ENCODE results near the gene KRT6B. TPM values are rescaled to one million over a fixed set of nuclear protein-coding genes. Genes with fewer than 3 reads are reported as not detected.

Gene KRT6B
- total RNA-seq, 1 experiment from 2014 or later = not detected

- ChIA-PET POLR2A (ENCODE audit: low non-redundant PET) (no interaction called here), CTCF (no interaction called here)
- Histone ChIP-seq H3K9me3 (ENCODE audit: low read depth, low read length, poor library complexity, severe bottlenecking) (no peaks in the 10 kb centered on the region), H3K4me1 (ENCODE audit: insufficient read depth, low read length, poor library complexity, severe bottlenecking) (no peaks in the 10 kb centered on the region), H3K36me3 (ENCODE audit: insufficient read depth, low read length, poor library complexity, severe bottlenecking) (no peaks in the 10 kb centered on the region), H3K27me3 (replicated peaks; ENCODE audit: insufficient read depth, low read depth, low read length, poor library complexity) (peaks cover 26% of the 10 kb centered on the region), H3K27ac (ENCODE audit: low read depth, low read length, poor library complexity, severe bottlenecking) (no peak overlapping the region), H3K4me3 (ENCODE audit: low read depth, low read length, poor library complexity, severe bottlenecking) (no peak overlapping the region)
- no peak for TF ChIP-seq CTCF (conservative IDR thresholded peaks at IDR 0.05; ENCODE audit: low read depth, low read length)
- TF ChIP-seq EZH2 (IDR thresholded peaks at IDR 0.05; ENCODE audit: borderline replicate concordance, low read depth, low read length, poor library complexity, severe bottlenecking) = no peak
- intact Hi-C loops (cut with micrococcal nuclease; ENCODE audit: unreplicated experiment) = no loop called here
- DNase-seq (ENCODE audit: low spot score) = no peak
- BruUV-seq (replicated peaks) = no TSS peak
Observed at GRCh38 chr12:52425466-52425865, 26.5 kb downstream of the KRT6B start.

GRCh38 chr12:52423661-52424500, 28.1 kb downstream of the KRT6B start:
- POLR2A ChIA-PET (ENCODE audit: low non-redundant PET) = no interaction called here
- intact Hi-C loops (cut with micrococcal nuclease; ENCODE audit: unreplicated experiment) = no loop called here
- no peaks in the 10 kb centered on the region for H3K4me1 ChIP-seq (ENCODE audit: insufficient read depth, low read length, poor library complexity, severe bottlenecking)
- H3K27me3 ChIP-seq (replicated peaks; ENCODE audit: insufficient read depth, low read depth, low read length, poor library complexity) = peaks cover 11% of the 10 kb centered on the region
- CTCF ChIA-PET = no interaction called here
- TF ChIP-seq CTCF (conservative IDR thresholded peaks at IDR 0.05; ENCODE audit: low read depth, low read length) (no peak), EZH2 (IDR thresholded peaks at IDR 0.05; ENCODE audit: borderline replicate concordance, low read depth, low read length, poor library complexity, severe bottlenecking) (no peak)
- no peak overlapping the region for H3K4me3 ChIP-seq (ENCODE audit: low read depth, low read length, poor library complexity, severe bottlenecking)
- DNase-seq (ENCODE audit: low spot score) = no peak
- H3K9me3 ChIP-seq (ENCODE audit: low read depth, low read length, poor library complexity, severe bottlenecking) = no peaks in the 10 kb centered on the region
- no TSS peak for BruUV-seq (replicated peaks)
- no peaks in the 10 kb centered on the region for H3K36me3 ChIP-seq (ENCODE audit: insufficient read depth, low read length, poor library complexity, severe bottlenecking)
- no peak overlapping the region for H3K27ac ChIP-seq (ENCODE audit: low read depth, low read length, poor library complexity, severe bottlenecking)

- ChIA-PET CTCF (no interaction called here), POLR2A (ENCODE audit: low non-redundant PET) (no interaction called here)
- no peak for DNase-seq (ENCODE audit: low spot score)
- no TSS peak for BruUV-seq (replicated peaks)
- Histone ChIP-seq H3K27me3 (replicated peaks; ENCODE audit: insufficient read depth, low read depth, low read length, poor library complexity) (peaks cover 10% of the 10 kb centered on the region), H3K4me1 (ENCODE audit: insufficient read depth, low read length, poor library complexity, severe bottlenecking) (no peaks in the 10 kb centered on the region), H3K4me3 (ENCODE audit: low read depth, low read length, poor library complexity, severe bottlenecking) (no peak overlapping the region), H3K36me3 (ENCODE audit: insufficient read depth, low read length, poor library complexity, severe bottlenecking) (no peaks in the 10 kb centered on the region), H3K27ac (ENCODE audit: low read depth, low read length, poor library complexity, severe bottlenecking) (no peak overlapping the region), H3K9me3 (ENCODE audit: low read depth, low read length, poor library complexity, severe bottlenecking) (no peaks in the 10 kb centered on the region)
- intact Hi-C loops (cut with micrococcal nuclease; ENCODE audit: unreplicated experiment) = no loop called here
- no peak for TF ChIP-seq EZH2 (IDR thresholded peaks at IDR 0.05; ENCODE audit: borderline replicate concordance, low read depth, low read length, poor library complexity, severe bottlenecking)
- no peak for TF ChIP-seq CTCF (conservative IDR thresholded peaks at IDR 0.05; ENCODE audit: low read depth, low read length)
Observed at GRCh38 chr12:52423035-52423434, 28.9 kb downstream of the KRT6B start.
